T-helper 1 cell treated with Interleukin-12 subunit alpha and Interleukin-12 subunit beta and Interleukin-4 antibody, amounts not matched to agents 30 μg/mL and 1 μg/mL, for 36 hours (primary cell): ENCODE data around the gene NPAS2.
A peak's percentile ranks its signal among the peaks of the same experiment; 100 is the strongest.

Experiments
- H3K27ac Mint-ChIP-seq: one replicate; pipeline ENCODE4 v1.8.0; 2021; ENCODE audit warnings: mild to moderate bottlenecking, mixed read lengths
- H3K27me3 Mint-ChIP-seq: one replicate; pipeline ENCODE4 v1.8.0; 2021; ENCODE audit warnings: low read depth, mixed read lengths
- H3K36me3 Mint-ChIP-seq: one replicate; pipeline ENCODE4 v1.8.0; 2021; ENCODE audit warnings: low read depth, mixed read lengths
- H3K4me1 Mint-ChIP-seq: one replicate; pipeline ENCODE4 v1.8.0; 2021; ENCODE audit warnings: low read depth, mixed read lengths
- H3K4me3 Mint-ChIP-seq: one replicate; pipeline ENCODE4 v1.8.0; 2021; ENCODE audit warnings: mild to moderate bottlenecking, moderate library complexity, mixed read lengths
- H3K9me3 Mint-ChIP-seq: one replicate; pipeline ENCODE4 v1.8.0; 2021; ENCODE audit warnings: mixed read lengths

The NPAS2 gene

GRCh38 chr2:100819370-100820272 is at the start of gene NPAS2:
NPAS2 (plus strand) TSS chr2:100820139; CDS start chr2:100904755, 84,616 bp downstream.
- H3K9me3 Mint-ChIP-seq = no peaks in the 10 kb centered on the region
- H3K27ac Mint-ChIP-seq = no peak within 1 kb of the TSS
- no peaks in the 10 kb centered on the region for H3K36me3 Mint-ChIP-seq
- H3K4me1 Mint-ChIP-seq = peaks cover 2% of the 10 kb centered on the region
- H3K4me3 Mint-ChIP-seq = peak within 1 kb of the TSS; percentile 63
- H3K27me3 Mint-ChIP-seq = peaks cover 56% of the 10 kb centered on the region

- H3K27me3 Mint-ChIP-seq = peaks cover 8% of the 10 kb centered on the region
- H3K27ac Mint-ChIP-seq = no peak overlapping the region
Measured at GRCh38 chr2:100771125-100771524, 48.8 kb upstream of the NPAS2 start.

GRCh38 chr2:100773538-100773937 is 46.4 kb upstream of the NPAS2 start:
- Mint-ChIP-seq H3K9me3 (no peaks in the 10 kb centered on the region), H3K27ac (no peak overlapping the region), H3K27me3 (peaks cover 8% of the 10 kb centered on the region), H3K4me1 (no peaks in the 10 kb centered on the region), H3K4me3 (no peak overlapping the region), H3K36me3 (no peaks in the 10 kb centered on the region)

More at GRCh38 chr2:100771125-100771524, 48.8 kb upstream of the NPAS2 start:
- Mint-ChIP-seq H3K4me3 (no peak overlapping the region), H3K9me3 (no peaks in the 10 kb centered on the region), H3K4me1 (no peaks in the 10 kb centered on the region), H3K36me3 (no peaks in the 10 kb centered on the region)

- Mint-ChIP-seq H3K4me3 (no peak overlapping the region), H3K36me3 (no peaks in the 10 kb centered on the region), H3K9me3 (no peaks in the 10 kb centered on the region), H3K27me3 (peaks cover 5% of the 10 kb centered on the region), H3K27ac (no peak overlapping the region), H3K4me1 (no peaks in the 10 kb centered on the region)
Measured at GRCh38 chr2:100776445-100776844, 43.5 kb upstream of the NPAS2 start.

GRCh38 chr2:100778637-100779450 is 41.1 kb upstream of the NPAS2 start:
- H3K4me1 Mint-ChIP-seq = no peaks in the 10 kb centered on the region
- peaks cover 5% of the 10 kb centered on the region for H3K27me3 Mint-ChIP-seq
- no peak overlapping the region for H3K4me3 Mint-ChIP-seq
- H3K9me3 Mint-ChIP-seq = no peaks in the 10 kb centered on the region
- H3K27ac Mint-ChIP-seq = no peak overlapping the region
- no peaks in the 10 kb centered on the region for H3K36me3 Mint-ChIP-seq

- Mint-ChIP-seq H3K27me3 (no peaks in the 10 kb centered on the region), H3K36me3 (no peaks in the 10 kb centered on the region), H3K4me1 (no peaks in the 10 kb centered on the region), H3K9me3 (no peaks in the 10 kb centered on the region), H3K4me3 (no peak overlapping the region), H3K27ac (no peak overlapping the region)
Measured at GRCh38 chr2:100779908-100780202, 40.1 kb upstream of the NPAS2 start.

GRCh38 chr2:100780203-100781008 is 39.5 kb upstream of the NPAS2 start:
- H3K27me3 Mint-ChIP-seq = no peaks in the 10 kb centered on the region
- no peak overlapping the region for H3K27ac Mint-ChIP-seq
- no peak overlapping the region for H3K4me3 Mint-ChIP-seq
- no peaks in the 10 kb centered on the region for H3K9me3 Mint-ChIP-seq
- H3K36me3 Mint-ChIP-seq = no peaks in the 10 kb centered on the region
- no peaks in the 10 kb centered on the region for H3K4me1 Mint-ChIP-seq

- H3K4me3 Mint-ChIP-seq = no peak overlapping the region
- H3K4me1 Mint-ChIP-seq = no peaks in the 10 kb centered on the region
- no peaks in the 10 kb centered on the region for H3K9me3 Mint-ChIP-seq
- H3K27ac Mint-ChIP-seq = no peak overlapping the region
- no peaks in the 10 kb centered on the region for H3K36me3 Mint-ChIP-seq
- no peaks in the 10 kb centered on the region for H3K27me3 Mint-ChIP-seq
Measured at GRCh38 chr2:100781009-100781325, 39.0 kb upstream of the NPAS2 start.

- Mint-ChIP-seq H3K4me1 (no peaks in the 10 kb centered on the region), H3K9me3 (no peaks in the 10 kb centered on the region), H3K27me3 (no peaks in the 10 kb centered on the region), H3K4me3 (no peak overlapping the region), H3K36me3 (no peaks in the 10 kb centered on the region), H3K27ac (no peak overlapping the region)
Measured at GRCh38 chr2:100781523-100782379, 38.2 kb upstream of the NPAS2 start.

GRCh38 chr2:100782380-100782878 is 37.5 kb upstream of the NPAS2 start:
- no peaks in the 10 kb centered on the region for H3K36me3 Mint-ChIP-seq
- no peak overlapping the region for H3K4me3 Mint-ChIP-seq
- no peaks in the 10 kb centered on the region for H3K4me1 Mint-ChIP-seq
- no peaks in the 10 kb centered on the region for H3K27me3 Mint-ChIP-seq
- no peak overlapping the region for H3K27ac Mint-ChIP-seq
- H3K9me3 Mint-ChIP-seq = no peaks in the 10 kb centered on the region

GRCh38 chr2:100783987-100784386 is 36.0 kb upstream of the NPAS2 start:
- no peaks in the 10 kb centered on the region for H3K27me3 Mint-ChIP-seq
- no peaks in the 10 kb centered on the region for H3K36me3 Mint-ChIP-seq
- no peaks in the 10 kb centered on the region for H3K9me3 Mint-ChIP-seq
- H3K27ac Mint-ChIP-seq = no peak overlapping the region
- H3K4me1 Mint-ChIP-seq = no peaks in the 10 kb centered on the region
- H3K4me3 Mint-ChIP-seq = no peak overlapping the region

- Mint-ChIP-seq H3K9me3 (no peaks in the 10 kb centered on the region), H3K27ac (no peak overlapping the region), H3K27me3 (no peaks in the 10 kb centered on the region), H3K36me3 (no peaks in the 10 kb centered on the region), H3K4me3 (no peak overlapping the region), H3K4me1 (no peaks in the 10 kb centered on the region)
Measured at GRCh38 chr2:100784681-100785080, 35.3 kb upstream of the NPAS2 start.

- Mint-ChIP-seq H3K36me3 (no peaks in the 10 kb centered on the region), H3K4me1 (no peaks in the 10 kb centered on the region), H3K9me3 (no peaks in the 10 kb centered on the region), H3K27ac (no peak overlapping the region), H3K4me3 (no peak overlapping the region), H3K27me3 (no peaks in the 10 kb centered on the region)
Measured at GRCh38 chr2:100785626-100786296, 34.2 kb upstream of the NPAS2 start.
